ENCODE measurements around the gene ZG16B.
A peak's percentile ranks its signal among the peaks of the same experiment; 100 is the strongest.

The ZG16B gene

GRCh38 chr16:2846511-2847310, 16.6 kb downstream of the ZG16B start:
- DNase-seq: no peak

DNA sequence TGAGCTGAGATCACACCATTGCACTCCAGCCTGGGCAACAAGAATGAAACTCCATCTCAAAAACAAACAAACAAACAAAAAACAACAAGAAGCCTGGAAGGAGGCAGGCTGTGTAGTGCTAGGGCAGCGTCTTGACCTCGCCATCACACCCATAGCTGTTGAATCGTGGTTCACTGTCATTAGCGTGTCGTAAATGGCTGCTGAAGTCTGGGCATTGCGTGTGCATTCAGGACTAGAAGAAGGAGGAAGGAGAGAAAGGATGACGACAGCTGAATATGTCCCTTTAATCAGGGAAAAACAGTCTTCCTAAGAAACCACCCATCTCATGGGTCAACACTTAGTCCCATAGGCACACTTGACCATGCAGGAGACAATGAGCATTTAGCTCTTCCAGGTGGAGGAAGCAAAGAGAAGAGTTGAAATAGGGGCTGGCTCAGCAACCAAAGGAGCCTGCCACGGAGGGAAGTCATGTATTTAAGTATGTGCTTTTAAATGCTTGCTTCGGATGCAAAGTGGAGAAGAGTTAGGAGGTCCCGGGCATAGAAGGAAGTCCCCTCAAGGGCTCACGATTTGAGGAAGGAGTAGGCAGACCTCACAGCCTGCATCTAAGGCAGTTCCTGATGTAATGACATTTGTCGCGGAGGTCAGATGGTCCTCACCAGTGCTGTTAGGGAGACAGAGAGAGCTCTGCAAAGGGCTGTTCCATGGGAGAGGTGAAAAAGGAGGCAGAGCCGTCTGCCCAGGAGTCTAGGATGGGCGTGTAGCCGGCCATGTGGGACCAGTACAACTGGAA, 19.0 kb downstream of the ZG16B start:
- DNase-seq: no peak

DNA sequence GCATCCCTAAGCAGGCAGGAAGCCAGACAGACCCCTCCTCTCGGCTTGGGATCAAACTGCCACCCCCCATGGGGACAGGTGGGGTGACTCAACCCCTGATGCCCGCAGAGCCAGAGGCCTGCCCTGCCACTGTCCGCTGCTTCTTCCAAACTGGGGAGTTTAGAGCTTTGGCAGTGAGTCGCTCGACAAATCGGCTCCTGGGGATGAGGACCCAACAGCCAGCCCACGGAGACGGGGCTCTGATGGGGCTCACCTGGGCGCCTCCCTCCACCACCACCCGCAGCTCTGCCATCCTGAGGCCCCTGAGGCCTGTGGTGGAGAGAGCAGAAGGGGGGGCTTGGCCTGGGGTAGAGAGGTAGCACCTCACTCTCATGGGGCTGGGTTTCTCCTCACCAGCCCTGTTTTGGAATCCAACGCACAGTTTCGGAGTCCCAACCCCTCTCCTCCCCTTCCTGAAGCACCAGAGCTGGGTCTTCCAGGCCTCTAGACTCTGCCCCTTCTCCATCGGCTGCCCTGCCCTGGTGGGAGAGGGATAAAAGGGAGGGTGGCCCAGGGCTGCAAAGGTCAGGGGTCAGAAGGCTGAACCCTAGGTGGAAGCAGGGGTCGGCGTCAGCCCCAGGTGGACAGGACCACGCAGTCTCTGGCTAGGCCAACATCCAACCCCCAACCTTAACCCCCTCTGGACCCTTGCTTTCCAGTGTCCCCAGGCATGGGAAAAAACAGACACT, 22.1 kb downstream of the ZG16B start:
- DNase-seq: no peak

GRCh38 chr16:2852731-2853507, 22.8 kb downstream of the ZG16B start:
- DNase-seq: no peak

DNA sequence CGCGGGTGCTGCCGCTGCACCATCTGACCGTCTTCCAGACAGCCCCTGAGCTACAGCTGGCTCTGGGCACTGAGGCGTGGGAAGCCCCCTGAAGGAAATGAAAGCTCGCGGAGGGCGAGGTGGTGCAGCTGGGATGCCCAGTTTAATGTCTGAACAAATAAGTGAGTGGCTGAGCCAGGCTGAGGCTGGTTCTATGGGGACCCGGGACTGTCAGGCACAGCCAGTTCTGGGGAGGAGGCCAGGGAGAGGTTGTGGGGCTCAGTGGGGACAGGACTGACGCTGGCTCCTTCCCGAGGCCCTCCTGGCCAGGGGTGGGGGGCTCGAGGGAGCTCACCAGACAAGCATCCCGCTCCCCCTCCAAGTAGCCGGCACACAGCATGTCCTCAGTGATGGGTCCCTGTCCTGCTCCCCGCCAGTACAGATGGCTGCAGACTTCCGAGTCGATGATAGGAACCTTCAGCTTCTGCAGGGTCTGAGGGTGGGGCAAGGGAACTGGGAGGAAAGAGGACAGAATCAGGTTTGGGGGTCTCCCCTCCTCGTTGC, 23.5 kb downstream of the ZG16B start:
- no peak for DNase-seq

- DNase-seq: no peak
Observed at GRCh38 chr16:2854700-2855309, 24.7 kb downstream of the ZG16B start.

- no peak for DNase-seq
Observed at GRCh38 chr16:2855536-2855935, 25.4 kb downstream of the ZG16B start.

GRCh38 chr16:2856061-2856670, 26.1 kb downstream of the ZG16B start:
- no peak for DNase-seq

- no peak for DNase-seq
Observed at GRCh38 chr16:2856686-2857450, 26.8 kb downstream of the ZG16B start.

GRCh38 chr16:2857451-2858244, 27.5 kb downstream of the ZG16B start, which contains the start of gene PRSS22:
Gene PRSS22, minus strand, starts transcription at chr16:2858170. Its CDS starts 66 bp downstream, at chr16:2858104.
- no peak for DNase-seq

DNA sequence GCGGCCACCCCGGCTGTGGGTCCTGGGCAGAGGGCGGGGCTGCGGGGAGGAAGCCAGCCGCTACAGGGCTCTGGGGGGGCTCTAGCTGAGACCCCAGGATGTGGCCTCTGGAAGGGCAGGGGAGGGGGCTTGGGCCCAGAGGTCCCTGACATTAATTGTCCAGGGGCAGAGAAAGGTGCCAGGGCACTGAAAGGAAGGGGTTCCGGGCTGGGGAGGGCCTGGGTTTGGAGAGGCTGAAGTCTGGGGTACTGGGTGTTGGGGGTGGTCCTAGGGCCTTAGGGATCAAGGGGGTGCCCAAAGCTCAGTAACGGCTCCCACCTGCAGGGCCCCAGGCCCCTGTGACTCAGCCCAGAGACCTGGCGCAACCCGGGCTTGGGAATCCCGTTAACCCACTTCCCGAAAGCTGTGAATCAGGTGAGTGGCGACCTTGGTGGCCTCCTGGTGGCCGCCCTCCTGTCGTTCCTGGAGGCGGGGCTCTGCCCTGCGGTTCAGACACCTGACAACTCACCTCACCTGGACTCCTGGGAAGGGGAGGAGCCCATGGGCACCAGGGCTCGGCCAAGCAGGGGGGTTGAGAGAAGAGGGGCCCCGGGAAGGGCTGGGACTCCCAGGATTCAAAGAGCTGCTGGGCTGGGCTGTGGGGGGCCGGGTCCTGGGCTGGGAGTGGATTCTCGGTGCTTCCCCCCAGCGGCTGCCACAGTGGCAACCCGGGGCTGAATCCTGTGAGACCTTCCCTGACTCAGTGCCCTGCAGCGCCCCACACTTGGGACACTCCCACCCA, 28.3 kb downstream of the ZG16B start:
- DNase-seq: no peak

GRCh38 chr16:2859686-2860265, 29.7 kb downstream of the ZG16B start:
- no peak for DNase-seq

GRCh38 chr16:2860826-2861567, 30.9 kb downstream of the ZG16B start:
- no peak for DNase-seq

- DNase-seq: no peak
Observed at GRCh38 chr16:2865651-2866050, 35.5 kb downstream of the ZG16B start.

DNA sequence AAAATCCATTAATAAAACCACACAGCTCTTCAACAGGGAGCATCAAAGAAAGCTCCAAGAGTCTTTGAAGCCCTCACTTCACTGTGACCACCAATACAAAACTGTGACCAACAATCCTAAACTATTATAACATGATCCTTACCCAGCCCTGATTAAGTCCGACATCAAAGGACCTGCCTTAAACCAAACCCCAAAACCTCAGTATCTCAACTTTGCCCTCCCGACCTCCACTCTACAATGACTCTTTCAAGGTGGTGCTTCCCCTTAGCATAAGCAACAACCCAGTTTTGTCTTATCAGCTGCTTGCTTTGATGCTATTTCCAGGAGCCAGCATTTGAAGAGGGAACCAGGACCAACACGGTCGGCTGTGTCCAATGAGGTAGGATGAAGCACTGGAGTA, 36.3 kb downstream of the ZG16B start:
- DNase-seq: no peak

DNA sequence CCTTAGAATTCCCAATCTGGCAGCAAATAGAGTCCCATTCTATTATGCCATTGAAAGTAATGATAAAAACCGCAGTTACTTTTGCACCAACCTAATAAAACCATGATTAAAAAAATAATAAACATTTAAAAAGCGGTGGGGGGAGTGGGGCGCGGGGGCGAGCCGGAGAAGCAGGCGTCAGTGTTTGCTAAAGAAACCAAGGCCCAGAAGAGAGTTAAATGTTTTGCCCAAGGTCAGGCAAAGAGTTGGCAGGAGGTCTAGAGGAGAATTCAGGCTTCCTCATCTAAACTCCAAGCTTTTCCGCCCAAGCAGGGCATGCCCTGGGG, 37.5 kb downstream of the ZG16B start:
- DNase-seq: no peak

GRCh38 chr16:2867987-2868789, 38.1 kb downstream of the ZG16B start:
- DNase-seq: peak; percentile 77 to 89

Measured in NCI-H524 (cell line).